ENCODE measurements around the gene XIST.

XIST gene

DNA sequence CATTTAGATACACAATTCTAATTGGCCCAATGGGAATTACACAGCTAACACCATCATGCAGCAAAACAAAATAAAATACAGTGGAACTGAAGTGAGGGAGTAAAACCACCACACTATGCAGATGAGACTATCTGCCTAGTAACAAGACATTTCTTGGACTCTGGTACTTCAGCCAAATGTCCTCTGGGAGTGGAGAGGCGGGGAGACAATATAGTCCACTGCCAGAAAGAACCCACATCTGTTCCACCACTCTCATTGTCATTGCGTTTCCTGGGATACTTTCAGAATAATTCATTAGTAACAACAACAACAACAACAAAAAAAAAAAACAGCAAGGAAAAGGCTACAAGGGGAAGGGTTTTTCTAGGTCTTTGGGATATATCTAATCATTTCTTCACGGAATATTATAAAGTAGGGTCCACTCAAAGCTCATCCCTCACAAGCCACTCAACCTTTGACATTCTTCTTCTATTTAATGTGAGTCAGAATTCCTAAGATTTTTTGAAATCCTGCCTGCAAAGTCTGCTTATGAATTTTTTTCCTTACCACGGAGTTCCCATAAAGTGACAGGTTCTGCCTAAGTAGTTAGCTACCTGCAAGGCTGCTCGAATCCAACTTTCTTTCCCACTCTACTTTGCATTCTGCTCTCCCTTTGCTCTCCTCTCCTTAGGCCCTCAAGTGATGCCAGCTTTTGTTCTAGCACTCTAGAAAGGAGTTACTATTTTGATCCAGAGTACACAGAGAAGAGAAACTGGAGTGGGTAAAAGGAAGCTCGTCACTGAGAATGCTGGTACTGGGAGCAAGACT is 34.9 kb downstream of the XIST start (continued):
- TF ChIP-seq, protein P1, sequence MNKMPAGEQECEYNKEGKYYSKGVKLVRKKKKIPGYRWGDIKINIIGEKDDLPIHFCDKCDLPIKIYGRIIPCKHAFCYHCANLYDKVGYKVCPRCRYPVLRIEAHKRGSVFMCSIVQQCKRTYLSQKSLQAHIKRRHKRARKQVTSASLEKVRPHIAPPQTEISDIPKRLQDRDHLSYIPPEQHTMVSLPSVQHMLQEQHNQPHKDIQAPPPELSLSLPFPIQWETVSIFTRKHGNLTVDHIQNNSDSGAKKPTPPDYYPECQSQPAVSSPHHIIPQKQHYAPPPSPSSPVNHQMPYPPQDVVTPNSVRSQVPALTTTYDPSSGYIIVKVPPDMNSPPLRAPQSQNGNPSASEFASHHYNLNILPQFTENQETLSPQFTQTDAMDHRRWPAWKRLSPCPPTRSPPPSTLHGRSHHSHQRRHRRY (tag by site-specific recombination; IDR thresholded peaks at IDR 0.05) = no peak
- peak; percentile 36; the same call in 1 of the 2 replicates for TF ChIP-seq ZFP37 (tag by site-specific recombination; IDR thresholded peaks at IDR 0.05)
- TF ChIP-seq ZNF121 (tag by site-specific recombination; IDR thresholded peaks at IDR 0.05) = no peak
- TF ChIP-seq, protein P2, sequence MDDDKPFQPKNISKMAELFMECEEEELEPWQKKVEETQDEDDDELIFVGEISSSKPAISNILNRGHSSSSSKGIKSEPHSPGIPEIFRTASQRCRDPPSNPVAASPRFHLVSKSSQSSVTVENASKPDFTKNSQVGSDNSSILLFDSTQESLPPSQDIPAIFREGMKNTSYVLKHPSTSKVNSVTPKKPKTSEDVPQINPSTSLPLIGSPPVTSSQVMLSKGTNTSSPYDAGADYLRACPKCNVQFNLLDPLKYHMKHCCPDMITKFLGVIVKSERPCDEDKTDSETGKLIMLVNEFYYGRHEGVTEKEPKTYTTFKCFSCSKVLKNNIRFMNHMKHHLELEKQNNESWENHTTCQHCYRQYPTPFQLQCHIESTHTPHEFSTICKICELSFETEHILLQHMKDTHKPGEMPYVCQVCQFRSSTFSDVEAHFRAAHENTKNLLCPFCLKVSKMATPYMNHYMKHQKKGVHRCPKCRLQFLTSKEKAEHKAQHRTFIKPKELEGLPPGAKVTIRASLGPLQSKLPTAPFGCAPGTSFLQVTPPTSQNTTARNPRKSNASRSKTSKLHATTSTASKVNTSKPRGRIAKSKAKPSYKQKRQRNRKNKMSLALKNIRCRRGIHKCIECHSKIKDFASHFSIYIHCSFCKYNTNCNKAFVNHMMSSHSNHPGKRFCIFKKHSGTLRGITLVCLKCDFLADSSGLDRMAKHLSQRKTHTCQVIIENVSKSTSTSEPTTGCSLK (tag by site-specific recombination; IDR thresholded peaks at IDR 0.05) = no peak
- TF ChIP-seq ZNF211 (tag by site-specific recombination; IDR thresholded peaks at IDR 0.05; ENCODE audit: low read depth) = no peak
- no peak for TF ChIP-seq ZNF658 (tag by site-specific recombination; IDR thresholded peaks at IDR 0.05)
- TF ChIP-seq GFI1B (tag by site-specific recombination; IDR thresholded peaks at IDR 0.05) = no peak
- TF ChIP-seq, protein P3, sequence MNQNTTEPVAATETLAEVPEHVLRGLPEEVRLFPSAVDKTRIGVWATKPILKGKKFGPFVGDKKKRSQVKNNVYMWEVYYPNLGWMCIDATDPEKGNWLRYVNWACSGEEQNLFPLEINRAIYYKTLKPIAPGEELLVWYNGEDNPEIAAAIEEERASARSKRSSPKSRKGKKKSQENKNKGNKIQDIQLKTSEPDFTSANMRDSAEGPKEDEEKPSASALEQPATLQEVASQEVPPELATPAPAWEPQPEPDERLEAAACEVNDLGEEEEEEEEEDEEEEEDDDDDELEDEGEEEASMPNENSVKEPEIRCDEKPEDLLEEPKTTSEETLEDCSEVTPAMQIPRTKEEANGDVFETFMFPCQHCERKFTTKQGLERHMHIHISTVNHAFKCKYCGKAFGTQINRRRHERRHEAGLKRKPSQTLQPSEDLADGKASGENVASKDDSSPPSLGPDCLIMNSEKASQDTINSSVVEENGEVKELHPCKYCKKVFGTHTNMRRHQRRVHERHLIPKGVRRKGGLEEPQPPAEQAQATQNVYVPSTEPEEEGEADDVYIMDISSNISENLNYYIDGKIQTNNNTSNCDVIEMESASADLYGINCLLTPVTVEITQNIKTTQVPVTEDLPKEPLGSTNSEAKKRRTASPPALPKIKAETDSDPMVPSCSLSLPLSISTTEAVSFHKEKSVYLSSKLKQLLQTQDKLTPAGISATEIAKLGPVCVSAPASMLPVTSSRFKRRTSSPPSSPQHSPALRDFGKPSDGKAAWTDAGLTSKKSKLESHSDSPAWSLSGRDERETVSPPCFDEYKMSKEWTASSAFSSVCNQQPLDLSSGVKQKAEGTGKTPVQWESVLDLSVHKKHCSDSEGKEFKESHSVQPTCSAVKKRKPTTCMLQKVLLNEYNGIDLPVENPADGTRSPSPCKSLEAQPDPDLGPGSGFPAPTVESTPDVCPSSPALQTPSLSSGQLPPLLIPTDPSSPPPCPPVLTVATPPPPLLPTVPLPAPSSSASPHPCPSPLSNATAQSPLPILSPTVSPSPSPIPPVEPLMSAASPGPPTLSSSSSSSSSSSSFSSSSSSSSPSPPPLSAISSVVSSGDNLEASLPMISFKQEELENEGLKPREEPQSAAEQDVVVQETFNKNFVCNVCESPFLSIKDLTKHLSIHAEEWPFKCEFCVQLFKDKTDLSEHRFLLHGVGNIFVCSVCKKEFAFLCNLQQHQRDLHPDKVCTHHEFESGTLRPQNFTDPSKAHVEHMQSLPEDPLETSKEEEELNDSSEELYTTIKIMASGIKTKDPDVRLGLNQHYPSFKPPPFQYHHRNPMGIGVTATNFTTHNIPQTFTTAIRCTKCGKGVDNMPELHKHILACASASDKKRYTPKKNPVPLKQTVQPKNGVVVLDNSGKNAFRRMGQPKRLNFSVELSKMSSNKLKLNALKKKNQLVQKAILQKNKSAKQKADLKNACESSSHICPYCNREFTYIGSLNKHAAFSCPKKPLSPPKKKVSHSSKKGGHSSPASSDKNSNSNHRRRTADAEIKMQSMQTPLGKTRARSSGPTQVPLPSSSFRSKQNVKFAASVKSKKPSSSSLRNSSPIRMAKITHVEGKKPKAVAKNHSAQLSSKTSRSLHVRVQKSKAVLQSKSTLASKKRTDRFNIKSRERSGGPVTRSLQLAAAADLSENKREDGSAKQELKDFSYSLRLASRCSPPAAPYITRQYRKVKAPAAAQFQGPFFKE (tag by site-specific recombination; IDR thresholded peaks at IDR 0.05; ENCODE audit: borderline replicate concordance) = no peak
- no peak for TF ChIP-seq SCRT2 (tag by site-specific recombination; IDR thresholded peaks at IDR 0.05)
- no peak for TF ChIP-seq ZNF202 (tag by site-specific recombination; IDR thresholded peaks at IDR 0.05; ENCODE audit: borderline replicate concordance)
- TF ChIP-seq, protein P4, sequence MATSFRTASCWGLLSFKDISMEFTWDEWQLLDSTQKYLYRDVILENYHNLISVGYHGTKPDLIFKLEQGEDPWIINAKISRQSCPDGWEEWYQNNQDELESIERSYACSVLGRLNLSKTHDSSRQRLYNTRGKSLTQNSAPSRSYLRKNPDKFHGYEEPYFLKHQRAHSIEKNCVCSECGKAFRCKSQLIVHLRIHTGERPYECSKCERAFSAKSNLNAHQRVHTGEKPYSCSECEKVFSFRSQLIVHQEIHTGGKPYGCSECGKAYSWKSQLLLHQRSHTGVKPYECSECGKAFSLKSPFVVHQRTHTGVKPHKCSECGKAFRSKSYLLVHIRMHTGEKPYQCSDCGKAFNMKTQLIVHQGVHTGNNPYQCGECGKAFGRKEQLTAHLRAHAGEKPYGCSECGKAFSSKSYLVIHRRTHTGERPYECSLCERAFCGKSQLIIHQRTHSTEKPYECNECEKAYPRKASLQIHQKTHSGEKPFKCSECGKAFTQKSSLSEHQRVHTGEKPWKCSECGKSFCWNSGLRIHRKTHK (tag by site-specific recombination; IDR thresholded peaks at IDR 0.05) = no peak
- no peak for TF ChIP-seq ZNF274 (IDR thresholded peaks at IDR 0.05; ENCODE audit: low read length)
- no peak for TF ChIP-seq ZNF274 (tag by site-specific recombination; IDR thresholded peaks at IDR 0.05; ENCODE audit: borderline replicate concordance)
- no peak for TF ChIP-seq FEZF1 (tag by site-specific recombination; IDR thresholded peaks at IDR 0.05)
- TF ChIP-seq ZNF16 (tag by site-specific recombination; IDR thresholded peaks at IDR 0.05; ENCODE audit: low read depth) = no peak
- no peak for TF ChIP-seq ZNF654 (tag by site-specific recombination; IDR thresholded peaks at IDR 0.05; ENCODE audit: low read depth)
- peak; percentile 65 for TF ChIP-seq ZNF600 (tag by site-specific recombination; IDR thresholded peaks at IDR 0.05)
- no peak for TF ChIP-seq HOXD13 (CRISPR knock-in tag; IDR thresholded peaks at IDR 0.05; ENCODE audit: borderline replicate concordance)
- TF ChIP-seq, protein P5, sequence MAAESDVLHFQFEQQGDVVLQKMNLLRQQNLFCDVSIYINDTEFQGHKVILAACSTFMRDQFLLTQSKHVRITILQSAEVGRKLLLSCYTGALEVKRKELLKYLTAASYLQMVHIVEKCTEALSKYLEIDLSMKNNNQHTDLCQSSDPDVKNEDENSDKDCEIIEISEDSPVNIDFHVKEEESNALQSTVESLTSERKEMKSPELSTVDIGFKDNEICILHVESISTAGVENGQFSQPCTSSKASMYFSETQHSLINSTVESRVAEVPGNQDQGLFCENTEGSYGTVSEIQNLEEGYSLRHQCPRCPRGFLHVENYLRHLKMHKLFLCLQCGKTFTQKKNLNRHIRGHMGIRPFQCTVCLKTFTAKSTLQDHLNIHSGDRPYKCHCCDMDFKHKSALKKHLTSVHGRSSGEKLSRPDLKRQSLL (tag by site-specific recombination; IDR thresholded peaks at IDR 0.05) = no peak
- no peak for TF ChIP-seq KLF1 (tag by site-specific recombination; IDR thresholded peaks at IDR 0.05)
- no peak for TF ChIP-seq ZNF558 (tag by site-specific recombination; IDR thresholded peaks at IDR 0.05)
- TF ChIP-seq, protein P6, sequence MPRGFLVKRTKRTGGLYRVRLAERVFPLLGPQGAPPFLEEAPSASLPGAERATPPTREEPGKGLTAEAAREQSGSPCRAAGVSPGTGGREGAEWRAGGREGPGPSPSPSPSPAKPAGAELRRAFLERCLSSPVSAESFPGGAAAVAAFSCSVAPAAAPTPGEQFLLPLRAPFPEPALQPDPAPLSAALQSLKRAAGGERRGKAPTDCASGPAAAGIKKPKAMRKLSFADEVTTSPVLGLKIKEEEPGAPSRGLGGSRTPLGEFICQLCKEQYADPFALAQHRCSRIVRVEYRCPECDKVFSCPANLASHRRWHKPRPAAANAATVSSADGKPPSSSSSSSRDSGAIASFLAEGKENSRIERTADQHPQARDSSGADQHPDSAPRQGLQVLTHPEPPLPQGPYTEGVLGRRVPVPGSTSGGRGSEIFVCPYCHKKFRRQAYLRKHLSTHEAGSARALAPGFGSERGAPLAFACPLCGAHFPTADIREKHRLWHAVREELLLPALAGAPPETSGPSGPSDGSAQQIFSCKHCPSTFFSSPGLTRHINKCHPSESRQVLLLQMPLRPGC (tag by site-specific recombination; IDR thresholded peaks at IDR 0.05) = no peak
- TF ChIP-seq ZNF146 (tag by site-specific recombination; IDR thresholded peaks at IDR 0.05) = no peak
- no peak for TF ChIP-seq ZNF169 (tag by site-specific recombination; IDR thresholded peaks at IDR 0.05)
